GM23248 (cell line): ENCODE measurements around the gene GNAS. TPM values are rescaled to one million over a fixed set of nuclear protein-coding genes. Genes with fewer than 3 reads are reported as not detected.

Source experiments
- DNase-seq: peaks from one replicate; pipeline ENCODE4 v3.0.0-alpha.2; 2015
- H2AFZ ChIP-seq: fragments of 200-600 bp; sonication (generic); 2 replicates; pipeline ENCODE4 v1.6.1; 2016; ENCODE audit warnings: antibody characterized with exemption
- H3F3A ChIP-seq: fragments of 200-600 bp; sonication (generic); 2 replicates; pipeline ENCODE4 v1.6.1; 2016; ENCODE audit warnings: mild to moderate bottlenecking, antibody characterized with exemption, mixed run types; ENCODE audit not compliant: insufficient read depth
- H3K27ac ChIP-seq: fragments of 200-600 bp; sonication (generic); 2 replicates; pipeline ENCODE4 v1.5.1; 2016; ENCODE audit warnings: mild to moderate bottlenecking
- H3K27me3 ChIP-seq: fragments of 200-600 bp; sonication (generic); replicated peaks from 2 replicates; pipeline ENCODE4 v1.6.1; 2016; ENCODE audit warnings: mild to moderate bottlenecking; ENCODE audit not compliant: insufficient read depth
- H3K36me3 ChIP-seq: fragments of 200-600 bp; sonication (generic); 2 replicates; pipeline ENCODE4 v1.6.1; 2016; ENCODE audit warnings: low read depth, mild to moderate bottlenecking
- H3K4me1 ChIP-seq: fragments of 200-600 bp; sonication (generic); 2 replicates; pipeline ENCODE4 v1.6.1; 2016; ENCODE audit warnings: mild to moderate bottlenecking; ENCODE audit not compliant: insufficient read depth
- H3K4me2 ChIP-seq: fragments of 200-600 bp; sonication (generic); one replicate; pipeline ENCODE4 v1.6.1; 2016; ENCODE audit warnings: mild to moderate bottlenecking; ENCODE audit not compliant: unreplicated experiment
- H3K4me3 ChIP-seq: fragments of 200-600 bp; sonication (generic); 2 replicates; pipeline ENCODE4 v1.5.1; 2016; ENCODE audit warnings: mild to moderate bottlenecking
- H3K79me2 ChIP-seq: fragments of 200-600 bp; sonication (generic); 2 replicates; pipeline ENCODE4 v1.6.1; 2016; ENCODE audit warnings: mild to moderate bottlenecking; ENCODE audit not compliant: insufficient read depth
- H3K9ac ChIP-seq: fragments of 200-600 bp; sonication (generic); 2 replicates; pipeline ENCODE4 v1.6.1; 2016; ENCODE audit warnings: mild to moderate bottlenecking
- H3K9me2 ChIP-seq: fragments of 200-600 bp; sonication (generic); 2 replicates; pipeline ENCODE4 v1.6.1; 2016; ENCODE audit warnings: mixed run types, mild to moderate bottlenecking, moderate library complexity; ENCODE audit not compliant: insufficient read depth
- H3K9me3 ChIP-seq: fragments of 200-600 bp; sonication (generic); one replicate; pipeline ENCODE4 v1.6.1; 2017; ENCODE audit warnings: low read depth
- H4K20me1 ChIP-seq: fragments of 200-600 bp; sonication (generic); 2 replicates; pipeline ENCODE4 v1.6.0; 2016; ENCODE audit not compliant: insufficient read depth
- EZH2 ChIP-seq: fragments of 200-600 bp; sonication (generic); IDR thresholded peaks from 2 replicates; pipeline ENCODE4 v1.6.1; 2018; ENCODE audit warnings: antibody characterized with exemption, mild to moderate bottlenecking; ENCODE audit not compliant: insufficient read depth, poor library complexity, severe bottlenecking
- EZH2phosphoT487 ChIP-seq: fragments of 200-600 bp; sonication (generic); IDR thresholded peaks from 2 replicates; pipeline ENCODE4 v1.6.1; 2018; ENCODE audit warnings: antibody characterized with exemption, moderate library complexity, mild to moderate bottlenecking, low read depth; ENCODE audit not compliant: insufficient read depth
- WGBS, 2 experiments: methylation state at CpG; one replicate each; pipeline ENCODE4 v1.1.6; 2015 to 2017; ENCODE audit warnings: low lambda C conversion rate in 2 of 2, low coverage in 1 of 2; ENCODE audit errors: missing lambda C conversion rate in 2 of 2; 5-methylcytosine and 5-hydroxymethylcytosine counted together
- in situ Hi-C: fragments of 300-500 bp; cut with MboI; formaldehyde crosslinking; loops from 2 replicates; pipeline ENCODE4 v1.15.0; 2020
- polyA plus RNA-seq: library from polyadenylated mRNA; unstranded; fragments of >200 nt; fragmentation: Nextera tagmentation; extraction: Ambion mirVana; gene quantifications from 2 replicates; pipeline ENCODE4 v1.2.1, GENCODE V29; 2016
- total RNA-seq: library from RNA; depleted of rRNA; stranded (reverse); fragments of >200 nt; shearing (Covaris generic); gene quantifications from 2 replicates; pipeline ENCODE4 v1.2.3, GENCODE V29; 2014

Gene GNAS
- total and polyA plus RNA-seq, 2 experiments from 2014 or later: 421 to 904 TPM

DNA sequence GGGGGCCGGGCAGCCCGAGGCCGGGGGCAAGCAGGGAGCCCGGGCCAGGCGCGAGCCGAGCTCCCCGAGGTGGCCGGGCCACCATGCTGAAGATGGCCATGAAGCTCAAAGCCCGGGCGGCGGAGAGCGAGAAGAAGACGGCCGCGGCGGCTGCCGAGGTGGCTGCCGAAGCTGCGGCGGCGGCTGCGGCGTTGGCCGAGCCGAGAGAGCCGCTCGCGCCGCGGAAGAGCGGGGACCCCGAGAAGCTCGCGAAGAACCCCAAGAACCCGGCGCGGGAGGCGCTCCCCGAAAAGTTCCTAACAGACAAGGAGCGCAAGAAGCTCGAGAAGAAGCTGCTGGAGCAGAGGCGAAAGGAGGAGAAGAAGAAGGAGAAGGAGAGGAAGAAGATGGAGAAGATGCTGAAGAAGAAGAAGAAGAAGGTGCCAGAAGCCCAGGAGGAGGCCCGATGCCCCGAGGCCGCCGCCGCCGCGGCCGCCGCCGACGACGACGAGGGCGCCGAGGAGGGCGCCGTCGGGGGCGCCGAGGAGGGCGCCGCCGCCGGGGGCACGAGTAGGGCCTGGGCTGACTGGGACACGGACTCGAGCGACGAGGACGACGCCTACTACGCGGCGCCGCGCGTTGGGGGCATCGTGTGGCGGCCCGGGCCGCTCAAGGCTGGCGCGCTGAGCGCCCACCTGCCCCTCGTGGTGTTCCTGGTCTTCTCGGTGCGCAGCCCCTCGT is 37.4 kb downstream of the GNAS start:
- 30 to 57% methylated on average over 41 to 80 of the region's 91 CpGs for WGBS, 2 experiments
- Histone ChIP-seq H3K79me2 (peaks cover 29% of the 10 kb centered on the region), H3K27ac (peak overlapping the region; percentile 73), H3K27me3 (no peaks in the 10 kb centered on the region), H4K20me1 (peaks cover 7% of the 10 kb centered on the region; the same call in 1 of the 2 replicates), H3K4me2 (peak overlapping the region; percentile 83), H2AFZ (peak overlapping the region; percentile 89), H3K9me2 (no peaks in the 10 kb centered on the region), H3K9ac (peak overlapping the region; percentile 79), H3K9me3 (no peaks in the 10 kb centered on the region), H3K4me3 (peak overlapping the region; percentile 83), H3F3A (peaks cover 11% of the 10 kb centered on the region; the same call in 1 of the 2 replicates), H3K36me3 (no peaks in the 10 kb centered on the region), H3K4me1 (peaks cover 18% of the 10 kb centered on the region)
- TF ChIP-seq EZH2phosphoT487: no peak
- no peak for TF ChIP-seq EZH2
- in situ Hi-C loops: no loop called here
- peak; percentile 56 for DNase-seq

DNA sequence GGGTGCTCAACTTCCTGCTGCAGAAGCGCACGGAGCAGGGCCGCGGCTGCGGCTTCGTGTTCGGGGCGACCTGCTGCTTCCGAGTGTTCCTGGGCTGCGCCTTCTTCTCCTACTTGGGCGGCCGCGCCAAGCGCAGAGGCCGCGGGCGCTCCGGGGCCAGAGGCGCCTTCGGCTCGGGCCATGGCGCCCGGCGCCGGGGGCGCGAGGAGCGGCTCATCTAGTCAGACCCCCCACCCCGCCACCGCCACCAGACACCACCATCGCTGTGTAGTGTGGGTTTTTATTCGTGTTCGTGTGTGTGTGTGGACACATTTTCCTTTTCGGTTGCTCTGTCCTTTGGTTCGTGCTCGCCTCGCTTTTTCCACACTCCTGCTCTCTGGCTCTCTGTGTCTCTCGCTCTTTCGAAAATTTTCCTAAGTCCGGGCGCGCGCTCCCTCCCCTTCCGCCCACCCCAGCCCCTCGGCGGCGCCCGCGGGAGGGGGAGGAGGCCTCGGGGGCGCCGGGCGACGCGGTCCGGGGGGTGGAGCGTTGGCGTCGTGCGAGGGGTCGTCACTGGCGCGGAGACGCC is 38.1 kb downstream of the GNAS start:
- Histone ChIP-seq H3K4me2 (peak overlapping the region; percentile 83), H3K9ac (peak overlapping the region; percentile 79), H3K4me3 (peak overlapping the region; percentile 83), H3K79me2 (peaks cover 35% of the 10 kb centered on the region), H3K27ac (peak overlapping the region; percentile 73), H3K9me3 (no peaks in the 10 kb centered on the region), H3K27me3 (no peaks in the 10 kb centered on the region), H3K9me2 (no peaks in the 10 kb centered on the region), H4K20me1 (peaks cover 7% of the 10 kb centered on the region; the same call in 1 of the 2 replicates), H3K4me1 (peaks cover 25% of the 10 kb centered on the region), H3F3A (peaks cover 11% of the 10 kb centered on the region; the same call in 1 of the 2 replicates), H2AFZ (peak overlapping the region; percentile 89), H3K36me3 (no peaks in the 10 kb centered on the region)
- no peak for TF ChIP-seq EZH2
- TF ChIP-seq EZH2phosphoT487: no peak
- in situ Hi-C loops: no loop called here
- peak; percentile 87 for DNase-seq
- WGBS, 2 experiments: 0 to 2% methylated on average over 25 to 40 of the region's 64 CpGs

DNA sequence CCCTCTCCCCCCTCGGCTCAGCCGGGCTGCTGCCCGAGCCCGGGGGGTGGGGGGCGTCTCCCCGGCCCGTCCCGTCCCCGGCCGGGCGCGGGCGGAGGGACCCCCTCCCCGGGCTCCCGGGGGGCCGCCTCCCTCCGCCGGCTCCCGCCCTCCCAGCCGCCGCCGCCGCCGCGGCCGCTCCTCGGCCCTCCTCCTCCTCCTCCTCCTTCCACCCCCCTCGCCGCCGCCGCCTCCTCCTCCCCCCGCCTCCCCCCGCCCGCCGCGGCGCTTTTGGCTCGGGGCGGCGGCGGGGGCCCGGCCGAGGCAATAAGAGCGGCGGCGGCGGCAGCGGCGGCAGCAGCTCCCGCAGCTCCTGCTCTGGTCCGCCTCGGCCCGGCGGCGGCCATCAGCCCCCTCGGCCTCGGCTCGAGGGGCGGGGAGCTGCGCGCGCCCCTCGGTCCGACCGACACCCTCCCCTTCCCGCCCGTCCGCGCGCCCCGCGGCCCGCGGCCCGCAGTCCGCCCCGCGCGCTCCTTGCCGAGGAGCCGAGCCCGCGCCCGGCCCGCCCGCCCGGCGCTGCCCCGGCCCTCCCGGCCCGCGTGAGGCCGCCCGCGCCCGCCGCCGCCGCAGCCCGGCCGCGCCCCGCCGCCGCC is 38.7 kb downstream of the GNAS start:
- peaks cover 11% of the 10 kb centered on the region; the same call in 1 of the 2 replicates for H3F3A ChIP-seq
- H3K9ac ChIP-seq: peak overlapping the region; percentile 98
- peak overlapping the region; percentile 89 for H2AFZ ChIP-seq
- H3K4me3 ChIP-seq: peak overlapping the region; percentile 83
- H3K9me2 ChIP-seq: no peaks in the 10 kb centered on the region
- peak overlapping the region; percentile 96 for H3K27ac ChIP-seq
- no peaks in the 10 kb centered on the region for H3K9me3 ChIP-seq
- peaks cover 31% of the 10 kb centered on the region for H3K4me1 ChIP-seq
- in situ Hi-C loops: no loop called here
- peak overlapping the region; percentile 83 for H3K4me2 ChIP-seq
- H4K20me1 ChIP-seq: peaks cover 7% of the 10 kb centered on the region; the same call in 1 of the 2 replicates
- no peaks in the 10 kb centered on the region for H3K27me3 ChIP-seq
- DNase-seq: peak; percentile 82
- WGBS, 2 experiments: 1% methylated on average over 72 of the region's 105 CpGs; no CpG with 5 or more reads in 1 of the 2 experiments
- H3K36me3 ChIP-seq: no peaks in the 10 kb centered on the region
- H3K79me2 ChIP-seq: peaks cover 41% of the 10 kb centered on the region
- TF ChIP-seq EZH2phosphoT487 (no peak), EZH2 (no peak)

DNA sequence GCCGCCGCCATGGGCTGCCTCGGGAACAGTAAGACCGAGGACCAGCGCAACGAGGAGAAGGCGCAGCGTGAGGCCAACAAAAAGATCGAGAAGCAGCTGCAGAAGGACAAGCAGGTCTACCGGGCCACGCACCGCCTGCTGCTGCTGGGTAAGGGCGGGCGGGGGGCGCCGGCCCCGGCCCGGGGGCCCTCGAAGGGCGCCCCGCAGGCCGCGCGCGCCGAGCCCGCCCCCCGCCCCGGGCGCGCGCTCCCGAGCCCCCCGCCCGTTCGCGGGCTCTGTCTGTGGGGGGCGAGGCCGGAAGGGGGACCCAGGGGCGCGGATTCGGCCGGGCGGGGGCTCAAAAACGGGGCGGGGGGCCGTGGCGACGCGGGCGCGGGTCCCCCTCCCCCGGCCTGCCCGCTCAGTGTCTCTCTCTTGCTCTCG is 39.2 kb downstream of the GNAS start:
- Histone ChIP-seq H3F3A (peaks cover 11% of the 10 kb centered on the region; the same call in 1 of the 2 replicates), H3K4me3 (peak overlapping the region; percentile 76), H3K27me3 (no peaks in the 10 kb centered on the region), H2AFZ (peak overlapping the region; percentile 61; the same call in 1 of the 2 replicates), H3K9me2 (no peaks in the 10 kb centered on the region), H3K4me2 (peak overlapping the region; percentile 31), H3K79me2 (peaks cover 47% of the 10 kb centered on the region), H3K9ac (peak overlapping the region; percentile 98), H3K27ac (peak overlapping the region; percentile 96), H4K20me1 (peaks cover 7% of the 10 kb centered on the region; the same call in 1 of the 2 replicates), H3K36me3 (no peaks in the 10 kb centered on the region), H3K4me1 (peaks cover 36% of the 10 kb centered on the region), H3K9me3 (no peaks in the 10 kb centered on the region)
- peak; percentile 70 for DNase-seq
- in situ Hi-C loops: no loop called here
- TF ChIP-seq EZH2phosphoT487 (no peak), EZH2 (no peak)
- WGBS, 2 experiments: 0% methylated on average over 1 to 52 of the region's 55 CpGs
